GM12874 (cell line): ENCODE data around the gene ITGA2B.

ENCODE experiments used
- CTCF ChIP-seq: IDR thresholded peaks from 2 replicates; pipeline ENCODE4 v1.5.1; 2011; ENCODE audit warnings: low read depth, mild to moderate bottlenecking, control low read depth, low read length, moderate library complexity; ENCODE audit not compliant: insufficient read depth

The ITGA2B gene

GRCh38 chr17:44362459-44362948, 26.9 kb downstream of the ITGA2B start:
- no peak for TF ChIP-seq CTCF

GRCh38 chr17:44361292-44362260, 27.9 kb downstream of the ITGA2B start:
- no peak for TF ChIP-seq CTCF

GRCh38 chr17:44360826-44361225, 28.6 kb downstream of the ITGA2B start:
- TF ChIP-seq CTCF: no peak

- no peak for TF ChIP-seq CTCF
Measured at GRCh38 chr17:44360144-44360533, 29.3 kb downstream of the ITGA2B start.

- TF ChIP-seq CTCF: no peak
Measured at GRCh38 chr17:44359458-44360143, 29.8 kb downstream of the ITGA2B start.

GRCh38 chr17:44359006-44359405, 30.4 kb downstream of the ITGA2B start:
- TF ChIP-seq CTCF: no peak

- no peak for TF ChIP-seq CTCF
Measured at GRCh38 chr17:44358066-44358465, 31.4 kb downstream of the ITGA2B start.
